Prostate gland (tissue), 2 donors: ENCODE measurements around the gene ENC1. TPM values are rescaled to one million over a fixed set of nuclear protein-coding genes. Genes with fewer than 3 reads are reported as not detected.

Experiments used
- total RNA-seq, 2 donors: library from RNA; depleted of rRNA; stranded (reverse); fragments of >200 nt; gene quantifications; one replicate each; pipeline ENCODE4 v1.1.0, GENCODE V29; 2016

ENC1 gene
- total RNA-seq, 2 donors from 2014 or later = 78.1 to 103 TPM

Other genes starting within 250 kb of the ENC1 start
- 100 to 1,000 TPM; 149 to 178 TPM for gene HEXB, start 44.5 kb upstream of the ENC1 start, total RNA-seq
- 10 to 100 TPM; 21.9 to 34.7 TPM for gene GFM2, start 126.4 kb upstream of the ENC1 start, total RNA-seq
- 100 to 1,000 TPM in 1 of 2 donors, 10 to 100 TPM in 1; 59.2 to 130 TPM for gene NSA2, start 126.5 kb upstream of the ENC1 start, total RNA-seq
- gene FAM169A, start 225.7 kb upstream of the ENC1 start, total RNA-seq = 10 to 100 TPM; 16.6 to 57.9 TPM